Measurements from ENCODE around the gene LAMB2. TPM values are rescaled to one million over a fixed set of nuclear protein-coding genes. Genes with fewer than 3 reads are reported as not detected.
A peak's percentile ranks its signal among the peaks of the same experiment; 100 is the strongest.

Gene LAMB2
- total RNA-seq, 1 donor from 2014 or later = 316 TPM

GRCh38 chr3:49132073-49132436 is 795 bp downstream of the LAMB2 start:
- no peaks in the 10 kb centered on the region for H3K36me3 Mint-ChIP-seq
- no peak for TF ChIP-seq CTCF (conservative IDR thresholded peaks at IDR 0.05)
- H3K27me3 Mint-ChIP-seq = no peaks in the 10 kb centered on the region
- H3K27ac Mint-ChIP-seq = peak overlapping the region; percentile 92
- no peak for DNase-seq (ENCODE audit: extremely low spot score, unreplicated experiment)
- H3K4me1 Mint-ChIP-seq (ENCODE audit: unreplicated experiment) = no peaks in the 10 kb centered on the region
- peak overlapping the region; percentile 95 for H3K4me3 Mint-ChIP-seq
- no peaks in the 10 kb centered on the region for H3K9me3 Mint-ChIP-seq

- DNase-seq (ENCODE audit: extremely low spot score, unreplicated experiment) = no peak
- H3K4me3 Mint-ChIP-seq = peak overlapping the region; percentile 95
These were observed 1.3 kb downstream of the LAMB2 start for GRCh38 chr3:49131576-49131975.

GRCh38 chr3:49131040-49131439 is 1.8 kb downstream of the LAMB2 start:
- no peak for DNase-seq (ENCODE audit: extremely low spot score, unreplicated experiment)
- no peak overlapping the region for H3K27ac Mint-ChIP-seq
- no peak for TF ChIP-seq CTCF (conservative IDR thresholded peaks at IDR 0.05)
- no peaks in the 10 kb centered on the region for H3K36me3 Mint-ChIP-seq
- peak overlapping the region; percentile 95 for H3K4me3 Mint-ChIP-seq
- no peaks in the 10 kb centered on the region for H3K4me1 Mint-ChIP-seq (ENCODE audit: unreplicated experiment)
- no peaks in the 10 kb centered on the region for H3K27me3 Mint-ChIP-seq
- H3K9me3 Mint-ChIP-seq = no peaks in the 10 kb centered on the region

More at GRCh38 chr3:49131576-49131975, 1.3 kb downstream of the LAMB2 start:
- H3K27me3 Mint-ChIP-seq = no peaks in the 10 kb centered on the region
- TF ChIP-seq CTCF (conservative IDR thresholded peaks at IDR 0.05) = no peak
- H3K9me3 Mint-ChIP-seq = no peaks in the 10 kb centered on the region
- no peaks in the 10 kb centered on the region for H3K36me3 Mint-ChIP-seq
- no peaks in the 10 kb centered on the region for H3K4me1 Mint-ChIP-seq (ENCODE audit: unreplicated experiment)
- peak overlapping the region; percentile 92 for H3K27ac Mint-ChIP-seq

- H3K36me3 Mint-ChIP-seq = no peaks in the 10 kb centered on the region
- no peaks in the 10 kb centered on the region for H3K27me3 Mint-ChIP-seq
- no peak for DNase-seq (ENCODE audit: extremely low spot score, unreplicated experiment)
- no peaks in the 10 kb centered on the region for H3K9me3 Mint-ChIP-seq
- TF ChIP-seq CTCF (conservative IDR thresholded peaks at IDR 0.05) = no peak
- H3K27ac Mint-ChIP-seq = peak overlapping the region; percentile 21
- no peaks in the 10 kb centered on the region for H3K4me1 Mint-ChIP-seq (ENCODE audit: unreplicated experiment)
- no peak overlapping the region for H3K4me3 Mint-ChIP-seq
These were observed 7.7 kb downstream of the LAMB2 start for GRCh38 chr3:49124991-49125670.

GRCh38 chr3:49124203-49124602 is 8.6 kb downstream of the LAMB2 start:
- H3K36me3 Mint-ChIP-seq = no peaks in the 10 kb centered on the region
- no peak overlapping the region for H3K4me3 Mint-ChIP-seq
- TF ChIP-seq CTCF (conservative IDR thresholded peaks at IDR 0.05) = no peak
- no peak for DNase-seq (ENCODE audit: extremely low spot score, unreplicated experiment)
- H3K27ac Mint-ChIP-seq = no peak overlapping the region
- H3K9me3 Mint-ChIP-seq = no peaks in the 10 kb centered on the region
- peaks cover 3% of the 10 kb centered on the region for H3K4me1 Mint-ChIP-seq (ENCODE audit: unreplicated experiment)
- no peaks in the 10 kb centered on the region for H3K27me3 Mint-ChIP-seq
